Heart left ventricle (tissue), 13 donors: Measurements from ENCODE around the gene BDNF.

Experiments used
- CTCF ChIP-seq, 12 donors: fragments of 200-600 bp; sonication (generic) in 4 of 12; IDR thresholded peaks; one replicate each; pipeline versions ENCODE4 v1.5.0 to v1.8.0; 2018 to 2022; ENCODE audit warnings: antibody characterized with exemption in 12 of 12, mild to moderate bottlenecking in 5 of 12
- POLR2A ChIP-seq, 2 donors: fragments of 450-650 bp; IDR thresholded peaks; one replicate each; pipeline ENCODE4 v1.6.1; 2017; ENCODE audit warnings: antibody characterized with exemption in 2 of 2, mild to moderate bottlenecking in 2 of 2, moderate library complexity in 2 of 2
- donor health status: ischemic (EF 13 %, LVEDD 7.1; RV severe dilation, severe dysfunction).
- donor health status: DM: no; HTN: yes; CAD: no.
- donor health status: DM: no; HTN: no; CAD: no.
- donor health status: ischemic (EF 25% LVEDD 6.9; RV normal size, moderate dysfunction).
- donor health status: ischemic (EF 25% LVEDD 5.7; RV mildly dilated, moderate dysfunction).
- donor health status: ischemic (EF 35%, LVEDD 5.7; RV mildly dilated, moderate dysfunction).
- donor health status: nonischemic (EF 11% LVEDD 7.7; RV severe dilation, severe dysfunction).
- donor health status: DM: yes; HTN: yes; CAD: no.
- donor health status: PGD.
- donor health status: ischemic (EF 29% LVEDD 5.4; RV normal size, mild dysfunction).
- donor health status: nonischemic (EF 23%, LVEDD 6.1; RV moderate dilation, normal function).

GRCh38 chr11:27618281-27618915, 81.9 kb downstream of the BDNF start:
- TF ChIP-seq POLR2A (IDR thresholded peaks at IDR 0.05) = no peak
- no peak for TF ChIP-seq CTCF (IDR thresholded peaks at IDR 0.05)
